PC-9 (cell line): Measurements from ENCODE around the gene UQCRH. TPM values are rescaled to one million over a fixed set of nuclear protein-coding genes. Genes with fewer than 3 reads are reported as not detected.
"Not testable (repeated sequence)": the region's sequence is repeated elsewhere in the genome, so short reads cannot be mapped to it uniquely, and the experiment has no call there.

Source experiments
- BruUV-seq: library from RNA; stranded (reverse); fragments of 400-500 nt; replicated peaks from 2 replicates; lab custom pipeline; 2021; lab: Mats Ljungman, UMichigan
- CTCF ChIA-PET: fragments of 300-600 bp; sonication (Branson Sonifier 250); formaldehyde crosslinking; loops from one replicate; lab custom pipeline; 2022; ENCODE audit warnings: antibody characterized with exemption; lab: Charles Lee
- POLR2A ChIA-PET: fragments of 300-600 bp; sonication (Branson Sonifier 250); formaldehyde crosslinking; loops from one replicate; lab custom pipeline; 2022; ENCODE audit warnings: antibody characterized with exemption; ENCODE audit not compliant: unreplicated experiment; lab: Charles Lee
- DNase-seq, 2 experiments: peaks; one replicate each; pipeline versions ENCODE4 v3.0.0 to v3.0.0-alpha.2; 2015 to 2022; ENCODE audit warnings: mixed read lengths in 1 of 2
- H2AFZ ChIP-seq: fragments of 200-600 bp; sonication (generic); 2 replicates; pipeline ENCODE4 v1.8.1; 2017; ENCODE audit warnings: antibody characterized with exemption
- H3F3A ChIP-seq: fragments of 200-600 bp; sonication (generic); 2 replicates; pipeline ENCODE4 v1.8.1; 2017; ENCODE audit warnings: antibody characterized with exemption, mild to moderate bottlenecking, low read depth; ENCODE audit not compliant: insufficient read depth
- H3K27ac ChIP-seq: fragments of 200-600 bp; sonication (generic); 2 replicates; pipeline ENCODE4 v1.6.1; 2016; ENCODE audit warnings: mixed run types
- H3K27me3 ChIP-seq: fragments of 200-600 bp; sonication (generic); 2 replicates; pipeline ENCODE4 v1.6.1; 2016; ENCODE audit warnings: low read depth, mixed run types; ENCODE audit not compliant: insufficient read depth
- H3K36me3 ChIP-seq: fragments of 200-600 bp; sonication (generic); 2 replicates; pipeline ENCODE4 v1.6.1; 2016; ENCODE audit warnings: low read depth, mixed run types
- H3K4me1 ChIP-seq: fragments of 200-600 bp; sonication (generic); replicated peaks from 2 replicates; pipeline ENCODE4 v1.6.1; 2016; ENCODE audit warnings: mixed run types; ENCODE audit not compliant: insufficient read depth
- H3K4me2 ChIP-seq: fragments of 200-600 bp; sonication (generic); 2 replicates; pipeline ENCODE4 v1.6.1; 2017; ENCODE audit warnings: mixed run types
- H3K4me3 ChIP-seq: fragments of 200-600 bp; sonication (generic); 2 replicates; pipeline ENCODE4 v1.6.1; 2016; ENCODE audit warnings: mixed run types
- H3K79me2 ChIP-seq: fragments of 200-600 bp; sonication (generic); 2 replicates; pipeline ENCODE4 v1.6.1; 2017; ENCODE audit warnings: low read depth, mixed run types
- H3K9me2 ChIP-seq: fragments of 200-600 bp; sonication (generic); 2 replicates; pipeline ENCODE4 v1.8.1; 2017; ENCODE audit warnings: mild to moderate bottlenecking; ENCODE audit not compliant: insufficient read depth
- H3K9me3 ChIP-seq: fragments of 200-600 bp; sonication (generic); 2 replicates; pipeline ENCODE4 v1.8.1; 2016; ENCODE audit warnings: low read depth; ENCODE audit not compliant: insufficient read depth
- H4K20me1 ChIP-seq: fragments of 200-600 bp; sonication (generic); 2 replicates; pipeline ENCODE4 v1.8.1; 2017; ENCODE audit not compliant: insufficient read depth
- CTCF ChIP-seq: fragments of 200-600 bp; sonication (generic); conservative IDR thresholded peaks from 2 replicates; pipeline ENCODE4 v1.6.1; 2017; ENCODE audit warnings: mixed run types, antibody characterized with exemption, mild to moderate bottlenecking, moderate library complexity
- EZH2 ChIP-seq: fragments of 200-600 bp; sonication (generic); IDR thresholded peaks from 2 replicates; pipeline ENCODE4 v1.8.0; 2017; ENCODE audit warnings: antibody characterized with exemption, low read depth
- intact Hi-C: fragments of 100-400 bp; cut with micrococcal nuclease; formaldehyde crosslinking; loops from one replicate; pipeline ENCODE4 v1.10.0; 2022; ENCODE audit not compliant: unreplicated experiment
- total RNA-seq: library from RNA; stranded (reverse); gene quantifications from 2 replicates; pipeline ENCODE4 v1.2.3, GENCODE V29; 2021

UQCRH gene
- total RNA-seq, 1 experiment from 2014 or later: 551 TPM

GRCh38 chr1:46352363-46352762 is 48.9 kb downstream of the UQCRH start:
- Histone ChIP-seq H3K4me2 (no peak overlapping the region), H4K20me1 (no peaks in the 10 kb centered on the region; the same call in 1 of the 2 replicates), H3K9me2 (no peaks in the 10 kb centered on the region), H3K27me3 (no peaks in the 10 kb centered on the region), H3K79me2 (no peaks in the 10 kb centered on the region), H3K36me3 (peaks cover 40% of the 10 kb centered on the region), H3K4me1 (0 out of 2 replicates have a peak, but pooled peaks cover 4% of the 10 kb centered on the region), H3K4me3 (no peak overlapping the region), H2AFZ (no peak overlapping the region), H3K9me3 (no peaks in the 10 kb centered on the region), H3K27ac (no peak overlapping the region), H3F3A (peaks cover 5% of the 10 kb centered on the region)
- ChIA-PET CTCF (interaction anchor here (0.6 to 1.4 kb wide), 2 partner anchors 19 to 54 kb away, joined by 15 to 17 read pairs; no protein-coding TSS in a partner anchor), POLR2A (no interaction called here)
- TF ChIP-seq EZH2 (no peak), CTCF (no peak)
- intact Hi-C loops: no loop called here
- DNase-seq: no peak
- no TSS peak for BruUV-seq

- H3K27me3 ChIP-seq, POLR2A ChIA-PET, H3K9me2 ChIP-seq, H3K4me1 ChIP-seq, BruUV-seq, H3K4me3 ChIP-seq, intact Hi-C loops, H3K9me3 ChIP-seq, H2AFZ ChIP-seq, DNase-seq, CTCF ChIA-PET, H3K79me2 ChIP-seq, H3K4me2 ChIP-seq, H3F3A ChIP-seq, H4K20me1 ChIP-seq, H3K27ac ChIP-seq: not testable (repeated sequence)
- H3K36me3 ChIP-seq: peaks cover 22% of the 10 kb centered on the region
Observed at GRCh38 chr1:46355920-46356319, 52.4 kb downstream of the UQCRH start.

- H3K79me2 ChIP-seq: no peaks in the 10 kb centered on the region
- TF ChIP-seq CTCF: no peak
- no peak for TF ChIP-seq EZH2
- no peaks in the 10 kb centered on the region for H3K9me2 ChIP-seq
- no peak for DNase-seq
- ChIA-PET CTCF (interaction anchor here (0.6 kb wide), 1 partner anchor 88 kb away, joined by 3 read pairs; no protein-coding TSS in a partner anchor), POLR2A (no interaction called here)
- H3K27me3 ChIP-seq: no peaks in the 10 kb centered on the region
- H3K4me3 ChIP-seq: no peak overlapping the region
- H3K4me1 ChIP-seq: no peaks in the 10 kb centered on the region
- peaks cover 3% of the 10 kb centered on the region; the same call in 1 of the 2 replicates for H3F3A ChIP-seq
- no TSS peak for BruUV-seq
- H3K27ac ChIP-seq: no peak overlapping the region
- no peak overlapping the region for H3K4me2 ChIP-seq
- H3K36me3 ChIP-seq: peaks cover 7% of the 10 kb centered on the region; the same call in 1 of the 2 replicates
- H2AFZ ChIP-seq: no peak overlapping the region
- intact Hi-C loops: no loop called here
- no peaks in the 10 kb centered on the region; the same call in none of the 2 replicates for H4K20me1 ChIP-seq
- H3K9me3 ChIP-seq: no peaks in the 10 kb centered on the region
Observed at GRCh38 chr1:46362158-46362557, 58.7 kb downstream of the UQCRH start.

GRCh38 chr1:46363121-46363520 is 59.6 kb downstream of the UQCRH start:
- no peak overlapping the region for H3K4me2 ChIP-seq
- BruUV-seq: no TSS peak
- H3K9me3 ChIP-seq: no peaks in the 10 kb centered on the region
- intact Hi-C loops: no loop called here
- H3F3A ChIP-seq: peaks cover 3% of the 10 kb centered on the region; the same call in 1 of the 2 replicates
- H3K36me3 ChIP-seq: peaks cover 7% of the 10 kb centered on the region; the same call in 1 of the 2 replicates
- H3K9me2 ChIP-seq: no peaks in the 10 kb centered on the region
- no peaks in the 10 kb centered on the region; the same call in none of the 2 replicates for H4K20me1 ChIP-seq
- no peak for TF ChIP-seq EZH2
- TF ChIP-seq CTCF: no peak
- no peak overlapping the region for H3K4me3 ChIP-seq
- no peak for DNase-seq
- ChIA-PET CTCF (interaction anchor here (0.7 kb wide), 1 partner anchor 63 kb away, joined by 3 read pairs; no protein-coding TSS in a partner anchor), POLR2A (no interaction called here)
- H3K4me1 ChIP-seq: no peaks in the 10 kb centered on the region
- no peak overlapping the region for H3K27ac ChIP-seq
- H3K79me2 ChIP-seq: no peaks in the 10 kb centered on the region
- H2AFZ ChIP-seq: no peak overlapping the region
- no peaks in the 10 kb centered on the region for H3K27me3 ChIP-seq
